ENCODE data around the gene DMRTB1. TPM values are rescaled to one million over a fixed set of nuclear protein-coding genes. Genes with fewer than 3 reads are reported as not detected.

The DMRTB1 gene
- total RNA-seq, 1 experiment from 2014 or later = not detected

DNA sequence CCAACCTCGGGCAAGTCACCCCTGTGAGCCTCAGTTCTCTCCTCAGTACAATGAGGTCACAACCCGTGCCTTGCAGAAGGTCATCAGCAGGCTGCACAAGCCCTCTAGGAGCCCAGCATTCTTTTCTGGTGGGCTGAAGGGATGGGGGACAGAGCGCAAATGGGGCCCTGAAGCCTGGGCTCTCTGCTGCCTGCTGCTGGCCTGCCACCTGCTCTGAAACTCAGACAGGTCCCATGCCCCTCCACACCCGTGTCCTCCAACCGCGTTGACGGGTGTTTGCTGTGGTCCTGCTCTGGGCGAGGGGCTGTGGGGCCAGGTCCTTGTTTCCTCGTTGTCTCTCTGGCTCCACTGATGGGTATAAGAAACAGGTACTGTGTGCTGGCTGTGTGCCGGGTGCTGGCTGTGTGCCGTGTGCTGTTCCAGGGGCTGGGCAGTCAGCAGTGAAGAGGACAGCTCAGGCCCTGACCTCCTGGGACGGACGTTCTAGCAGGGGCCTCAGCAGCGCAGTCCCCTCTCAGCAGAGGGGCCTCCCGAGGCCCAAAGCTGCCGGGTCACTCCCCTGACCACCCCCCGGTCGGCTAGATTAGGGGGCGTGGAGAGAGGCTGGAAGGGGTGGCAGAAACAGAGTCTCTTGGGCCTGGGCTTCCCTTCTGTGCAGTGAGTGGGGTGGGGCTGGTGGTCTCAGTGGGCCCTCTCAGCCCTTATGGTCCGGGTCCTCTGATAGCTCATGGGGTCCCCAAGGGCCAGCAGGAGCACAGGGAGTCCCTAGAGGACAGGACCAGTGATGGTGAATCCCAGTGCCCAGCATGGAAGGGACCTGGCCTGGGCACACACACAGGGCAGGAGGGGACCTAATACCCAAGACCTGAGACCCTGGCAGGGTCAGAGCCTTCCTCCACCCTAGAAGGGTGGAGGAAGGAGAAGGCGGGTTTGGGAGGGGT is 42.1 kb downstream of the DMRTB1 start:
- Histone ChIP-seq H3K36me3 (ENCODE audit: insufficient read depth, low read length, poor library complexity, severe bottlenecking) (no peaks in the 10 kb centered on the region), H3K4me3 (ENCODE audit: low read depth, low read length, poor library complexity, severe bottlenecking) (no peak overlapping the region), H3K9me3 (ENCODE audit: low read depth, low read length, poor library complexity, severe bottlenecking) (no peaks in the 10 kb centered on the region), H3K27me3 (replicated peaks; ENCODE audit: insufficient read depth, low read depth, low read length, poor library complexity) (no peaks in the 10 kb centered on the region), H3K4me1 (ENCODE audit: insufficient read depth, low read length, poor library complexity, severe bottlenecking) (peaks cover 12% of the 10 kb centered on the region), H3K27ac (ENCODE audit: low read depth, low read length, poor library complexity, severe bottlenecking) (no peak overlapping the region)
- BruUV-seq (replicated peaks) = no TSS peak
- TF ChIP-seq CTCF (conservative IDR thresholded peaks at IDR 0.05; ENCODE audit: low read depth, low read length) (no peak), EZH2 (IDR thresholded peaks at IDR 0.05; ENCODE audit: borderline replicate concordance, low read depth, low read length, poor library complexity, severe bottlenecking) (no peak)
- ChIA-PET CTCF (no interaction called here), POLR2A (ENCODE audit: low non-redundant PET) (no interaction called here)
- DNase-seq (ENCODE audit: low spot score) = no peak
- intact Hi-C loops (cut with micrococcal nuclease; ENCODE audit: unreplicated experiment) = no loop called here

DNA sequence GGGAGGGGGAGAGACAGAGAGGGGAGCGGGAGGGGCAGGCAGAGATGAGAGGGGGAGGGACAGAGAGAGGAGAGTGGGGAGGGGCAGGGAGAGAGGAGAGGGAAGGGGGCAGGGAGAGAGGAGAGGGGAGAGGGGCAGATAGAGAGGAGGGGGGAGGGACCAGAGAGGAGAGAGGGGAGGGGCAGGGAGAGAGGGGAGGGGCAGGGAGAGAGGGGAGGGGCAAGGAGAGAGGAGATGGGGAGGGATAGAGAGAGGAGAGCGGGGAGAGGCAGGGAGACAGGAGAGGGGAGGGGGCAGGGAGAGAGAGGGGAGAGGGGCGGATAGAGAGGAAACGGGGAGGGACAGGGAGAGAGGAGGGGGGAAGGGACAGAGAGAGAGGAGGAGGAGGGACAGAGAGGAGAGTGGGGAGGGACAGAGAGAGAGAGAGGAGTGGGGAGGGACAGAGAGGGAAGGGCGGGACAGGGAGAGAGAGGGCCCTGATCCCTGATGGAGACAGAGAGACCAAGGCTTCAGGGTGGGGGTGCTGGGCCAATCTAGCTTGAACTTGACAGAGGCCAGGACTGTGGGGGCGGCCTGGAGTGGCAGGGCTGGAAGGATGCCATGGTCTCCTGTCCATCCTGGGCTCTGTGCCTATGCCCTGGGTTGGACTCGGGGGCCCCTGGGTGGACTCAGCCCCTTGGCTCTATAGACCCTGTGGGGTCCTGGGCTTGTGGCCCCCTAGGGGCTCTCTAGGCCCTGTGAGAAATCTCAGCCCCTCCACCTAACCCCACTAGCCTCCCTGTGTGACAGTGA is 43.6 kb downstream of the DMRTB1 start:
- intact Hi-C loops (cut with micrococcal nuclease; ENCODE audit: unreplicated experiment) = no loop called here
- DNase-seq (ENCODE audit: low spot score) = no peak
- no TSS peak for BruUV-seq (replicated peaks)
- Histone ChIP-seq H3K27ac (ENCODE audit: low read depth, low read length, poor library complexity, severe bottlenecking) (no peak overlapping the region), H3K27me3 (replicated peaks; ENCODE audit: insufficient read depth, low read depth, low read length, poor library complexity) (no peaks in the 10 kb centered on the region), H3K36me3 (ENCODE audit: insufficient read depth, low read length, poor library complexity, severe bottlenecking) (no peaks in the 10 kb centered on the region), H3K4me3 (ENCODE audit: low read depth, low read length, poor library complexity, severe bottlenecking) (no peak overlapping the region), H3K4me1 (ENCODE audit: insufficient read depth, low read length, poor library complexity, severe bottlenecking) (peaks cover 12% of the 10 kb centered on the region), H3K9me3 (ENCODE audit: low read depth, low read length, poor library complexity, severe bottlenecking) (no peaks in the 10 kb centered on the region)
- no peak for TF ChIP-seq EZH2 (IDR thresholded peaks at IDR 0.05; ENCODE audit: borderline replicate concordance, low read depth, low read length, poor library complexity, severe bottlenecking)
- TF ChIP-seq CTCF (conservative IDR thresholded peaks at IDR 0.05; ENCODE audit: low read depth, low read length) = no peak
- ChIA-PET POLR2A (ENCODE audit: low non-redundant PET) (no interaction called here), CTCF (interaction anchor here (0.7 kb wide), 1 partner anchor 737 kb away, joined by 5 read pairs; no protein-coding TSS in a partner anchor)

- no peaks in the 10 kb centered on the region for H3K27me3 ChIP-seq (replicated peaks; ENCODE audit: insufficient read depth, low read depth, low read length, poor library complexity)
- ChIA-PET CTCF (interaction anchor here (0.7 kb wide), 1 partner anchor 738 kb away, joined by 5 read pairs; no protein-coding TSS in a partner anchor), POLR2A (ENCODE audit: low non-redundant PET) (no interaction called here)
- DNase-seq (ENCODE audit: low spot score) = no peak
- no peak overlapping the region for H3K4me3 ChIP-seq (ENCODE audit: low read depth, low read length, poor library complexity, severe bottlenecking)
- TF ChIP-seq CTCF (conservative IDR thresholded peaks at IDR 0.05; ENCODE audit: low read depth, low read length) (no peak), EZH2 (IDR thresholded peaks at IDR 0.05; ENCODE audit: borderline replicate concordance, low read depth, low read length, poor library complexity, severe bottlenecking) (no peak)
- BruUV-seq (replicated peaks) = no TSS peak
- intact Hi-C loops (cut with micrococcal nuclease; ENCODE audit: unreplicated experiment) = no loop called here
- no peak overlapping the region for H3K27ac ChIP-seq (ENCODE audit: low read depth, low read length, poor library complexity, severe bottlenecking)
- no peaks in the 10 kb centered on the region for H3K9me3 ChIP-seq (ENCODE audit: low read depth, low read length, poor library complexity, severe bottlenecking)
- H3K36me3 ChIP-seq (ENCODE audit: insufficient read depth, low read length, poor library complexity, severe bottlenecking) = no peaks in the 10 kb centered on the region
- peaks cover 12% of the 10 kb centered on the region for H3K4me1 ChIP-seq (ENCODE audit: insufficient read depth, low read length, poor library complexity, severe bottlenecking)
Observed at GRCh38 chr1:53503433-53504217, 44.4 kb downstream of the DMRTB1 start.
